GM19395 (cell line): Measurements from ENCODE around the gene IL33.

Experiments used
- ATAC-seq: cut with Tn5 transposase; IDR thresholded peaks from one replicate; pipeline ENCODE4 v1.9.1; 2021; ENCODE audit warnings: mild to moderate bottlenecking, moderate library complexity; ENCODE audit not compliant: unreplicated experiment

IL33 gene

GRCh38 chr9:6216002-6216401, 395 bp downstream of the IL33 start:
- ATAC-seq: no peak

GRCh38 chr9:6216951-6217350, 1.3 kb downstream of the IL33 start:
- ATAC-seq: no peak

GRCh38 chr9:6218099-6218502, 2.5 kb downstream of the IL33 start:
- no peak for ATAC-seq

- ATAC-seq: no peak
Observed at GRCh38 chr9:6219040-6219439, 3.4 kb downstream of the IL33 start.

- ATAC-seq: no peak
Observed at GRCh38 chr9:6219981-6220380, 4.4 kb downstream of the IL33 start.

GRCh38 chr9:6224393-6225154, 9.0 kb downstream of the IL33 start:
- ATAC-seq: no peak

GRCh38 chr9:6226696-6227095, 11.1 kb downstream of the IL33 start:
- ATAC-seq: no peak

GRCh38 chr9:6229186-6229585, 13.6 kb downstream of the IL33 start:
- no peak for ATAC-seq

GRCh38 chr9:6229619-6230018, 14.0 kb downstream of the IL33 start:
- ATAC-seq: no peak

- ATAC-seq: no peak
Observed at GRCh38 chr9:6230037-6230780, 14.6 kb downstream of the IL33 start.

- ATAC-seq: no peak
Observed at GRCh38 chr9:6232336-6232945, 16.8 kb downstream of the IL33 start.

GRCh38 chr9:6234014-6234413, 18.4 kb downstream of the IL33 start:
- no peak for ATAC-seq

GRCh38 chr9:6237267-6237666, 21.7 kb downstream of the IL33 start:
- ATAC-seq: no peak

- ATAC-seq: no peak
Observed at GRCh38 chr9:6239048-6239461, 23.4 kb downstream of the IL33 start.

- no peak for ATAC-seq
Observed at GRCh38 chr9:6239694-6240093, 24.1 kb downstream of the IL33 start.

- ATAC-seq: peak; percentile 94
Observed at GRCh38 chr9:6243746-6244145, 28.1 kb downstream of the IL33 start.

- ATAC-seq: no peak
Observed at GRCh38 chr9:6247266-6247665, 31.7 kb downstream of the IL33 start.

- no peak for ATAC-seq
Observed at GRCh38 chr9:6268826-6269397, 53.3 kb downstream of the IL33 start.

- ATAC-seq: no peak
Observed at GRCh38 chr9:6270896-6271295, 55.3 kb downstream of the IL33 start.

GRCh38 chr9:6271508-6272228, 56.1 kb downstream of the IL33 start:
- ATAC-seq: no peak

GRCh38 chr9:6272229-6272598, 56.6 kb downstream of the IL33 start:
- ATAC-seq: no peak
